ENCODE data around the gene PABPC1L.
"Not testable (repeated sequence)": the region's sequence is repeated elsewhere in the genome, so short reads cannot be mapped to it uniquely, and the experiment has no call there.

PABPC1L gene

GRCh38 chr20:44909872-44910689, at the start of gene PABPC1L:
TSS of gene PABPC1L (plus strand) at chr20:44910060. CDS start at chr20:44910144, 84 bp downstream.
- peak; percentile 88 for DNase-seq (ENCODE audit: low spot score)

- DNase-seq (ENCODE audit: low spot score) = peak; percentile 93
Observed at GRCh38 chr20:44861531-44862006, 48.3 kb upstream of the PABPC1L start.

- no peak for DNase-seq (ENCODE audit: low spot score)
Observed at GRCh38 chr20:44862286-44862685, 47.6 kb upstream of the PABPC1L start.

GRCh38 chr20:44863365-44864084, 46.3 kb upstream of the PABPC1L start:
- not testable (repeated sequence) for DNase-seq (ENCODE audit: low spot score)

- not testable (repeated sequence) for DNase-seq (ENCODE audit: low spot score)
Observed at GRCh38 chr20:44864493-44864892, 45.4 kb upstream of the PABPC1L start.

GRCh38 chr20:44866703-44867335, 43.0 kb upstream of the PABPC1L start:
- DNase-seq (ENCODE audit: low spot score) = no peak

- no peak for DNase-seq (ENCODE audit: low spot score)
Observed at GRCh38 chr20:44869471-44869870, 40.4 kb upstream of the PABPC1L start.

- DNase-seq (ENCODE audit: low spot score) = not testable (repeated sequence)
Observed at GRCh38 chr20:44882360-44882759, 27.5 kb upstream of the PABPC1L start.

- DNase-seq (ENCODE audit: low spot score) = no peak
Observed at GRCh38 chr20:44883214-44883902, 26.5 kb upstream of the PABPC1L start.

- no peak for DNase-seq (ENCODE audit: low spot score)
Observed at GRCh38 chr20:44884907-44885391, 24.9 kb upstream of the PABPC1L start.

- peak; percentile 99 for DNase-seq (ENCODE audit: low spot score)
Observed at GRCh38 chr20:44885392-44886265, 24.2 kb upstream of the PABPC1L start, which contains the start of gene YWHAB. TSS of gene YWHAB (plus strand) at chr20:44885705. CDS start at chr20:44901534, 15,829 bp downstream.

- peak; percentile 8 for DNase-seq (ENCODE audit: low spot score)
Observed at GRCh38 chr20:44886266-44886651, 23.6 kb upstream of the PABPC1L start.

GRCh38 chr20:44886828-44887227, 23.0 kb upstream of the PABPC1L start:
- no peak for DNase-seq (ENCODE audit: low spot score)

GRCh38 chr20:44887466-44887865, 22.4 kb upstream of the PABPC1L start:
- no peak for DNase-seq (ENCODE audit: low spot score)

- peak; percentile 26 for DNase-seq (ENCODE audit: low spot score)
Observed at GRCh38 chr20:44888226-44889103, 21.4 kb upstream of the PABPC1L start.

GRCh38 chr20:44891826-44892225, 18.0 kb upstream of the PABPC1L start:
- no peak for DNase-seq (ENCODE audit: low spot score)

- DNase-seq (ENCODE audit: low spot score) = no peak
Observed at GRCh38 chr20:44894959-44895358, 14.9 kb upstream of the PABPC1L start.

- peak; percentile 29 for DNase-seq (ENCODE audit: low spot score)
Observed at GRCh38 chr20:44896583-44896982, 13.3 kb upstream of the PABPC1L start.

GRCh38 chr20:44897133-44897532, 12.7 kb upstream of the PABPC1L start:
- DNase-seq (ENCODE audit: low spot score) = no peak

All from AG08395 (cell line).